Erythroblast (primary cell): ENCODE results near the gene DNAJC30.

Experiments used
- GATA1 ChIP-seq: IDR thresholded peaks from 2 replicates; pipeline ENCODE4 v1.6.1; 2011; ENCODE audit warnings: low read depth, mild to moderate bottlenecking, control low read depth, low read length, moderate library complexity
- POLR2A ChIP-seq: IDR thresholded peaks from 2 replicates; pipeline ENCODE4 v1.6.1; 2011; ENCODE audit warnings: mild to moderate bottlenecking, low read length

- no peak for TF ChIP-seq POLR2A
- TF ChIP-seq GATA1 = no peak
Measured at GRCh38 chr7:73669858-73670385, 13.3 kb downstream of the DNAJC30 start.
